HG02588 (cell line): ENCODE data around the gene VPS52.
"Not testable (repeated sequence)": the region's sequence is repeated elsewhere in the genome, so short reads cannot be mapped to it uniquely, and the experiment has no call there.

Experiments used
- ATAC-seq: cut with Tn5 transposase; IDR thresholded peaks from one replicate; pipeline ENCODE4 v1.9.1; 2021; ENCODE audit warnings: mild to moderate bottlenecking, moderate library complexity; ENCODE audit not compliant: unreplicated experiment

The VPS52 gene

DNA sequence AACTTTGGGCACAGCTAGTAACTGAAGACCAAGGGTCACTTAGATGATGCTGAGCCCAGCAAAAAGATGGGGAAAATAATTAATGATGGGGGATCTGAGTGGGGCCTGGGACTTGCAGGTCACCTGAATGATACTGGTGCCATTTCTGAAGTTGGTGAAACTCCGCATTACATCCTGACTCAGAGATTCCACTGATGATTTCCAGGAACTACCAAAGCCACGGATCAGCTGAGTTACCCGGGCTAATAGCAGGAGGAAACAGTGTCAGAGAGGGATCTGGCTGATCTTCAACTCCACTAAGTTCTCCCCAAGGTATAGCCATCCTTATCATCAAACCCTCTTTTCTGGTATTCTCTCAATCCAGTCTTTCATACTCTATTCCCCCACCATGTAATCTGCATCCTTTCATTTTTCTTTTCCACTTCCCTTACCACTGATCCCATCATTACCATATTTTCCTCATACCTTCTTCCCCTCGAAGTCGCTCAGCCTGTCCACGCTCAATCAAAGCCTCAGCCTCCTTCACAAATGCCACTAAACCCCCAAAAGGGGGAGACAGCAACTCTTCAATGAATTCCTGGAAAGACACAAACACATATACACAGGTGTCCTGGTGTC, 20.2 kb downstream of the VPS52 start:
- no peak for ATAC-seq

- no peak for ATAC-seq
These were observed 20.9 kb downstream of the VPS52 start for GRCh38 chr6:33250731-33251130.

DNA sequence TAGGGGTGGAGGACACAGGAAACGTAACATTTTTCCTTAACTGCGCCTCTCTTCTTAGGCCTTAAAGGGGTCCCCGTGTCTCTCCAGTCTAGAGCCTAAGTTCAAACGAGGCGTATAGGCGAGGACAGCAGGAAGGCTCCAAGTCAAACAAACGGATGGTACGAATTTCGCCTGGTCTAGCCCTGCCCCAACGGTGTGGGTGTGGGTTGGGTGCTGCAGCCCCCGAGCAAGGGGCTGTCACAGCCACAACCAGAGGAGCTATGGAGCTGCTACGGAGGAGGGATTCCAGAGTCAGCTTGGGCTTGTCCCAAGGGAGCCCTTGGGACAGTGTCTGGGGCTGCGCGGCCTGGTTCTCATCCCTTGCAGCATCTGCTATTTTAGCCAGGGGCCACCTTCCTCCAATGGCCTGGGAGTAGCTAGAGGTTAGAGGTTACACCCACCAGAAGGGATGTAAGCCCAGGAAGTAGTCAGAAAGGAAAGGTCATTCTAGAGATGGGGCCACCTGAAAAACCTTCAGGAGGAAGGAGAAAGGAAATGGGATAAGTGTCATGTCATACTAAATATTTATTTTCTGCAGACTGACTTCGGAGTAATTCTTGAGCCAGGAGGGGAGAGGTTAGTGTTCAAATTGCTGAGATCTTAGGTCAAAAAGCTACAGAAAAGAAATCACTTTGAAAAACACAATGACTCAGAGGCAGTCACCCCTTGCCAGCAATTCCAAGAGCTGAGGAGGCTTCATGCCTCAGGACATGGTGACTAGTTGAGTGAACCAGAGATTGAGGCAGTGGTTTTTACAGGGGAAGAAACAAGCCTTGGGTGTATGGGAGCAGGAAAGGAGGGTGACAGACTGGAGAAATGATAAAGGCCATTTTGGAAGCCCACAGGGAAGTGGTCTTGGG, 21.7 kb downstream of the VPS52 start:
- ATAC-seq: no peak

DNA sequence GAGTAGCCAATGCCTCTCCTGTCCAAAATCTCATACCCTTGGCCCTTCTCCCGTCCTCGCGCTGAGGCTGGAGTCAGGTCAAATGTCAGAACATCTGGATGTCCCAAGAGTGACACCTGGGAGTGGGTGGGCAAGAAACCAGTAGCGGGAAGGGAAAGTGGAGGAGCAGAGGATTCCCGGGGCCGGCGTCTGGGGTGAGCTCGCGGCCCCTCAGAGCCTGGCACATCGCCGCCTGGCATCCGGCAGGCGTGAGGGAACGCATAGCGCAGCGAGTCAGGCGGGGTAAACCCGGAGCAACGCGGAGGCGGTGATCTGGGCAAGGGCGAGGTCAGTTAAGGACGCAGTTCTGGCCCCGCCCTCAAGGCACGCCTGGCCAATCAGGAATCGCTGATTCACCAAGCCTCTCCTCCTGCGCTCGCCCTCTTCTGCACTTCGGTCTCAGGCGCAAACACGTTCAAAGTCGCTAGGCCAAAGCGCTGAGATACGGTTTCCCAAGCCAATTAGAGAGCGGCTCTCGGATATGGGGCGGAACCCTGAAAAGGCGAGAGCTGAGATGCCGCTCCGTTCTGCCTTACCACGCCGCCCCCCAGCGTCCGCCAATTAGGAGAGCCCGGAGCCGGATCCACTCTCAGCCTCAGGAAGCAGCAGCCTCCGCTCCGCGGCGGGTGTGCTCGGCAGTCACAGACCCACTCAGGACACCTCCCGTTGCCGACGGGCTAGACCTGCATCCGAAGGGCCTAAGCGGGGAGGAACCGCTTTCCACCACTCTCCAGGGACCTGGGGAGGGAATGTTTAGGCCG, 22.5 kb downstream of the VPS52 start:
- ATAC-seq: peak; percentile 90

DNA sequence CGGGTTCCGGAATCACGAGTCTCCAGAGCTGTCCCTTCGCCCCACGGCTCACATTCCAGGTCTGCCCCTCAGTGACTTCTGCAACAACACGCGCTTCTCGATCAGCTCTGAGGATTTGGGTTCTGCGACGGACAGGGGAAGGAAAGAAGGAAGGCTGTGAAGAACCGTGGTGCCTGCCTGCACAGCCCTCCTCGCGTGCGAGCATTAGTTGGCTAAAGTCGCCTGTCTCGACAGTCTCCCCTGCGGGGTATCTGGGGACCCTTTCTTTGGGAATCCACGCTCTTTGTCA, 23.1 kb downstream of the VPS52 start:
- no peak for ATAC-seq

GRCh38 chr6:33247977-33248642, 23.6 kb downstream of the VPS52 start:
- ATAC-seq: no peak

- no peak for ATAC-seq
These were observed 28.2 kb downstream of the VPS52 start for GRCh38 chr6:33243476-33243875.

- no peak for ATAC-seq
These were observed 29.7 kb downstream of the VPS52 start for GRCh38 chr6:33241968-33242367.

GRCh38 chr6:33237741-33238140, 33.9 kb downstream of the VPS52 start:
- ATAC-seq: no peak

DNA sequence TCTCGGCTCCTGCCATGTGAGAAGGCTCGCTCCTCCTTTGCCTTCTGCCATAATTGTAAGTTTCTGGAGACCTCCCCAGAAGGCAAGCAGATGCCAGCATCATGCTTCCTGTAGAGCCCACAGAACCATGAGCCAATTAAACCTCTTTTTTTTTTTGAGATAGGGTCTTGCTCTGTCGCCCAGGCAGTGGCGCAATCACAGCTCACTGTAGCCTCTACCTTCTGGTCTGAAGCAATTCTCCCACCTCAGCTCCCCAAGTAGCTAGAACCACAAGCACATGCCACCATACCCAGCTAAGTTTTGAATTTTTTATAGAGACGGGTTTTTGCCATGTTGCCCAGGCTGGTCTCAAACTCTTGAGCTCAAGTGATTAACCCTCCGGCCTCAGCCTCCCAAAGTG, 34.8 kb downstream of the VPS52 start:
- ATAC-seq: no peak

DNA sequence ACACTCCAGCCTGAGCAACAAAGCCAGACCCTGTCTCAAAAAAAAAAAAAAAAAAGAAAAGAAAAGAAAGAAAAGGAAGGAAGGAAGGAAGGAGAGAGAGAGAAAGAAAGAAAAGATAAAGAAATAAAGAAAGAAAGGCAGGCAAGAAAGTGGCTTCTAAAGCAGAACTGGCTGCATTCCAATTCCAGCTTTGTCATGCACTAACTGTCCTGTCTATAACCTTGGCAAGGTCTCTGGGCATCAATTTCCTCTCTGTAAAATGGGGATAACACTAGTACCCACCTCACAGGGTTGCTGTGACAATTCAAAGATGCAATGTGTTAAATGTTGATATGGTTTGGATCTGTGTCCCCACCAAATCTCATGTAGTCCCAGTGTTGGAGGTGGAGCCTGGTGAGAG, 35.3 kb downstream of the VPS52 start:
- ATAC-seq: no peak

DNA sequence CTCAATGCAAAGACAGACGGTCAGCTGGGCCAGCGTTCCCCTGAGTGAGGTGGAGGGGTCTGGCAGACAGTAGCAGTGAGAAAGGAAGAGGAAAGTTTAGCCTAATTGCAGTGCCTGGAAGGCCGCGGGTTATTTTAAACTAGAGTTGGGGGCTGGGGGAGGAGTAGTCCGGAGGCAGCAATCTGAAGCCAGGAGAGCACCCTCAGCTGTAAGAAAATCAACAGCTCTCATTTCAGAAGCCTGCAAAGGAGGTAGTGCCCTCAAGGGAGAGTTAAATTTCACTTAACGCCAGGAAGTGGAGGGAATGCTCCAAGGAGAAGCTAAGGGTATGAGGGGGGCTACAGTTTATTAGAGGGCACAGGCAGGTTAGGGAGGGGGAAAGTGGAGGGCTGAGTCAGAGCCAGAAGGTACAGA, 36.4 kb downstream of the VPS52 start:
- no peak for ATAC-seq

DNA sequence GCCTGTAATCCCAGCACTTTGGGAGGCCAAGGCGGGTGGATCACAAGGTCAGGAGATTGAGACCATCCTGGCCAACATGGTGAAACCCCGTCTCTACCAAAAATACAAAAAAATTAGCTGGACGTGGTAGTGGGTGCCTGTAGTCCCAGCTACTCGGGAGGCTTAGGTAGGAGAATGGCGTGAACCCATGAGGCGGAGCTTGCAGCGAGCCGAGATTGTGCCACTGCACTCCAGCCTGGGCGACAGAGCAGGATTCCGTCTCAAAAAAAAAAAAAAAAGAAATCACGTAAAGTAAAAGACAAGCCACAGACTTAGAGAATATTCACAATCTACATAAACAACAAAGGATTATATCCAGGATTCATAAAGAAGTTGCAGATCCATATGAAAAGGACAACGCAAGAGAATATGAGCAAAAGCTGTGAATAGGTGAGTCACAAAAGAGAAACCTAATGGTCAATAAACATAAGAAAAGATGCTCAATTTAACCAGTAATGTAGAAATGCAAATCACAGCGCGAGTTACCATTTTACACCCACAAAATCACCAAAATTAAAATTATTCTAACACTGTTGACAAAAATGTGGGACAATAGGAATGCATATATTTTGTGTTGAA, 45.1 kb downstream of the VPS52 start:
- ATAC-seq: not testable (repeated sequence)

- ATAC-seq: no peak
These were observed 54.0 kb downstream of the VPS52 start for GRCh38 chr6:33217681-33218080.

DNA sequence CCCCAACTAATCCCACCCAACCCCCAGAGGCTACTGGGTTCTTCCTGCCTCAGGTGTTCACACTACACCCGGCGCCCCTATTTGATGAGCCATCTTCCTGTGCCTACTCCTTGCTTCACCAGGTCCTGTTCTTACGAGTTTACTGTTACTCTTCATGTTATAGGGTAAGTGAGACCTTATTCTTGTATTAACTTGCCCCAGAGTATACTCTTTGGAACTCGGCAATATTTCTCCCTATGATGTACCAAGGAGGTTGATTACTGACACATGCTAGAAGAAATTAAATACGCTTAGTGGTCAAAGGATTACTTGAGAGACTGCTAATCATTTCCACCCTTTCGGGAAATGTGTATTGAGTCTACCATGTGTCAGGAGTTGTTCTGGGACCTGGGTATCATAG, 54.4 kb downstream of the VPS52 start:
- ATAC-seq: no peak

- ATAC-seq: no peak
These were observed 55.5 kb downstream of the VPS52 start for GRCh38 chr6:33216117-33216649.

- ATAC-seq: no peak
These were observed 56.2 kb downstream of the VPS52 start for GRCh38 chr6:33215271-33216116.

DNA sequence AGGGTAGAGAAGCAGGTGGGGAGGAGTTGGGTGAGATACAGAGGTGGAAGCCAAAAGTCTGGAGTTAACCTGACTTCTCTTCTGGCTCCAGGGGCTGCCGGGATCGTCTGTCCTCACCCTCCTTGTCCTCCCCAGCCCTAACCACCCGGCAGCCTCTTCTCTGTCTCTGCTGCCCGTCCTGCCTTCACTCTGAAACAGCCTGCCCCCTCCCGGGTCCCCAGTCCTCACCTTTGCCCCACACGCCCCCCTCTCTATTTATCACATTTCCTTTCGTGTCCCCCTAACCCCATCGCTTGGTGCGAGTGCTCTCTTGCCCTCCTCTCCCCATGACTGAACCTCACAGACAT, 57.7 kb downstream of the VPS52 start:
- ATAC-seq: no peak

DNA sequence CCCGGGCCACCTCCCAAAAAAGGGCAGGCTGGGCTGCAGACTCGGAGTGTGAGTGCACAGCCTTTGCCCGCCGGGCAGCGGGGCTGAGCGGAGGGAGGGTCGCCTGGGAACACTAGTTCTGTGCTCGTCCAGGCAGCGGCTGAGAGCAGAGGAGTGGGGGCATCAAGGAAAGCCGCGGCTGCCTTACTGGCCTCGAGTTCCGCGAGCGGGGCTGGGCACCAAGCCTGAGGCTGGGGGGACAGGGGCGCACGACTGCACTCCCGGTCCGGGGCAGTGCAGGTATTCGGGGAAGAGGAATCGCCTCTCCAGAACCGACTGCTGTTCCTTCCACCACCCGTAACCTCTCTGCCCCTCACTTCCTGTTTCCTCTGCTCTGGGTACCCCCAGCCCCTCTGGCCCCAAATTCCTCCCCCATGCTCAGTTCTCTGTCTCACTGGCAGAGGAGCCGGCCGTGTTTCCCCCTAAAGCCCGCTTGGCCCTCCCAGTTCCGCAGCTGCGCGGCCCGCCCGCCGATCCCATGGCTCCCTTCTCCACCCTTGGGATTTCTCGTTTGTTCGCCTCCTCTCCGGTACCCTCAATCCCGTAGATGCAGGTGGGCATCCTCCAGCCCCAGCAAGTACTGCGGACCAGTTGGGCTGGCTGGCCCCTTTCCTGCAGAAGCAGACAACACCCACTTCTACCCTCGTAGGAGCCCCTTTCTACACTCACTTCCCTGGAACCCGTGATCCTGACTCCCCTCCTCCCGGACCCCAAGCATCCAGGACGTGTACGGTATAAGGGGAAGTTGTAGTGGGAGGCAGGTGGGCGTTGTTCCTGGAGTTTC, 58.3 kb downstream of the VPS52 start:
- no peak for ATAC-seq
